Transverse colon (tissue), 4 donors: ENCODE data around the gene NDUFV2. TPM values are rescaled to one million over a fixed set of nuclear protein-coding genes. Genes with fewer than 3 reads are reported as not detected.

Source experiments
- DNase-seq: peaks from one replicate; pipeline ENCODE4 v3.0.0-alpha.2; 2019
- H3K27ac ChIP-seq, 4 donors: fragments of 200-600 bp; sonication (generic); 2 replicates each; pipeline ENCODE4 v1.5.1; 2016 to 2018; ENCODE audit warnings: inconsistent platforms in 4 of 4
- H3K27me3 ChIP-seq: fragments of 200-600 bp; sonication (generic); 2 replicates; pipeline ENCODE4 v1.5.1; 2017; ENCODE audit warnings: inconsistent platforms
- H3K36me3 ChIP-seq, 4 donors: fragments of 200-600 bp; sonication (generic); 2 replicates each; pipeline ENCODE4 v1.5.1; 2017 to 2019; ENCODE audit warnings: inconsistent platforms in 4 of 4
- H3K4me1 ChIP-seq, 4 donors: fragments of 200-600 bp; sonication (generic); 2 replicates each; pipeline ENCODE4 v1.5.1; 2017 to 2020; ENCODE audit warnings: inconsistent platforms in 4 of 4
- H3K4me3 ChIP-seq, 4 donors: fragments of 200-600 bp; sonication (generic); 1 replicate in 1 of 4; 2 replicates in 3 of 4; pipeline versions ENCODE4 v1.5.1 to v1.6.1; 2017 to 2019; ENCODE audit warnings: inconsistent platforms in 4 of 4
- H3K9me3 ChIP-seq, 2 donors: fragments of 200-600 bp; sonication (generic); 2 replicates each; pipeline ENCODE4 v1.5.1; 2017 to 2019; ENCODE audit warnings: inconsistent platforms in 2 of 2
- CTCF ChIP-seq, 5 experiments: fragments of 200-600 bp in 3 of 5; fragments of 450-650 bp in 2 of 5; sonication (generic) in 3 of 5; IDR thresholded peaks; 1 replicate in 2 of 5; 2 replicates in 3 of 5; pipeline ENCODE4 v1.5.1; 2016 to 2017; ENCODE audit warnings: antibody characterized with exemption in 5 of 5, inconsistent platforms in 3 of 5, mild to moderate bottlenecking in 2 of 5, moderate library complexity in 1 of 5
- EP300 ChIP-seq: sonication (generic); formaldehyde crosslinking; IDR thresholded peaks from one replicate; pipeline ENCODE4 v1.6.1; 2017; ENCODE audit warnings: antibody characterized with exemption, low read depth
- POLR2A ChIP-seq: fragments of 450-650 bp; IDR thresholded peaks from one replicate; pipeline ENCODE4 v1.6.1; 2016; ENCODE audit warnings: antibody characterized with exemption, mild to moderate bottlenecking, moderate library complexity
- POLR2AphosphoS5 ChIP-seq, 3 donors: sonication (generic); formaldehyde crosslinking; IDR thresholded peaks; one replicate each; pipeline ENCODE4 v1.6.1; 2016; ENCODE audit warnings: antibody characterized with exemption in 3 of 3
- WGBS, 2 donors: methylation state at CpG; one replicate each; pipeline ENCODE4 v1.1.5; 2018; ENCODE audit warnings: low coverage in 1 of 2; 5-methylcytosine and 5-hydroxymethylcytosine counted together
- in situ Hi-C, 4 donors: fragments of 200-750 bp; cut with MboI; loops; one replicate each; pipeline versions ENCODE4 v1.15.0 to v1.15.1; 2017; ENCODE audit warnings: low sequenced_read_pairs in 3 of 4, low pct_ligation_motif_present in 1 of 4, low pct_unique_long_range_greater_than_20kb in 1 of 4
- intact Hi-C: fragments of 100-400 bp; cut with DNase I; formaldehyde crosslinking; loops from one replicate; pipeline ENCODE4 v1.15.1; 2023; ENCODE audit warnings: low total_unique reads
- total RNA-seq, 4 donors: library from RNA; depleted of rRNA; stranded (reverse); fragments of >200 nt; gene quantifications; one replicate each; pipeline ENCODE4 v1.1.0, GENCODE V29; 2016

Gene NDUFV2
- total RNA-seq, 4 donors from 2014 or later: 24.7 to 140 (median 113) TPM

- intact Hi-C loops: no loop called here
- H3K4me3 ChIP-seq: no peak overlapping the region
- H3K4me1 ChIP-seq: peaks cover under 1 to 30% (median 10%) of the 10 kb centered on the region in 4 donors
- no peak for TF ChIP-seq POLR2A
- TF ChIP-seq EP300: no peak
- no peak for TF ChIP-seq CTCF (IDR thresholded peaks at IDR 0.05)
- 93 to 97% methylated on average over 2 of the region's 2 CpGs for WGBS, 2 donors
- peaks cover 0 to 56% (median 17%) of the 10 kb centered on the region in 4 donors for H3K36me3 ChIP-seq
- H3K9me3 ChIP-seq: no peaks in the 10 kb centered on the region
- no peaks in the 10 kb centered on the region for H3K27me3 ChIP-seq
- no peak for DNase-seq
- in situ Hi-C loops: no loop called here
- no peak overlapping the region for H3K27ac ChIP-seq
These were observed 21.0 kb downstream of the NDUFV2 start for GRCh38 chr18:9123520-9123919.

- Histone ChIP-seq H3K9me3 (no peaks in the 10 kb centered on the region), H3K4me3 (no peak overlapping the region), H3K27ac (no peak overlapping the region), H3K36me3 (peaks cover 0 to 68% (median 21%) of the 10 kb centered on the region in 4 donors), H3K4me1 (peaks cover 0 to 17% (median 7%) of the 10 kb centered on the region in 4 donors), H3K27me3 (no peaks in the 10 kb centered on the region)
- no peak for DNase-seq
- intact Hi-C loops (loop anchor here (1.0 kb wide), 1 partner anchor 18 kb away; no protein-coding TSS in a partner anchor), in situ Hi-C loops (no loop called here)
- no peak for TF ChIP-seq EP300
- no peak for TF ChIP-seq POLR2AphosphoS5 (IDR thresholded peaks at IDR 0.05)
- TF ChIP-seq POLR2A: no peak
- TF ChIP-seq CTCF (IDR thresholded peaks at IDR 0.05): no peak
- WGBS, 2 donors: 93 to 95% methylated on average over 1 of the region's 1 CpG
These were observed 22.3 kb downstream of the NDUFV2 start for GRCh38 chr18:9124824-9125223.

GRCh38 chr18:9126337-9126736 lies 23.8 kb downstream of the NDUFV2 start:
- no peak for TF ChIP-seq CTCF (IDR thresholded peaks at IDR 0.05)
- no peak for TF ChIP-seq EP300
- no peak for TF ChIP-seq POLR2A
- in situ Hi-C loops (no loop called here), intact Hi-C loops (no loop called here)
- no peaks in the 10 kb centered on the region for H3K9me3 ChIP-seq
- H3K27ac ChIP-seq: no peak overlapping the region
- 75 to 79% methylated on average over 3 of the region's 3 CpGs for WGBS, 2 donors
- no peak overlapping the region for H3K4me3 ChIP-seq
- peaks cover 0 to 71% (median 21%) of the 10 kb centered on the region in 4 donors for H3K36me3 ChIP-seq
- H3K4me1 ChIP-seq: peaks cover 0 to 4% (median 0%) of the 10 kb centered on the region in 4 donors
- no peaks in the 10 kb centered on the region for H3K27me3 ChIP-seq
- no peak for DNase-seq

- 93 to 94% methylated on average over 4 of the region's 4 CpGs for WGBS, 2 donors
- no peak overlapping the region for H3K27ac ChIP-seq
- H3K27me3 ChIP-seq: no peaks in the 10 kb centered on the region
- H3K36me3 ChIP-seq: peaks cover 0 to 57% (median 19%) of the 10 kb centered on the region in 4 donors
- in situ Hi-C loops (no loop called here), intact Hi-C loops (no loop called here)
- TF ChIP-seq CTCF (IDR thresholded peaks at IDR 0.05) (no peak), POLR2AphosphoS5 (IDR thresholded peaks at IDR 0.05) (no peak), POLR2A (no peak), EP300 (no peak)
- peaks cover 0 to 31% (median 7%) of the 10 kb centered on the region in 4 donors for H3K4me1 ChIP-seq
- no peak overlapping the region for H3K4me3 ChIP-seq
- no peak for DNase-seq
- H3K9me3 ChIP-seq: no peaks in the 10 kb centered on the region
These were observed 27.7 kb downstream of the NDUFV2 start for GRCh38 chr18:9130195-9130594.
